HCT116 (cell line): ENCODE measurements around the gene SLC34A3. TPM values are rescaled to one million over a fixed set of nuclear protein-coding genes. Genes with fewer than 3 reads are reported as not detected.
A peak's percentile ranks its signal among the peaks of the same experiment; 100 is the strongest.

Experiments used
- ATAC-seq: fragments of 200-7000 bp; cut with Tn5 transposase; 2 replicates; pipeline ENCODE4 v1.9.1; 2020; ENCODE audit warnings: mild to moderate bottlenecking, moderate library complexity
- BruUV-seq: library from RNA; stranded (reverse); fragments of 400-500 nt; replicated peaks from 2 replicates; lab custom pipeline; 2021; lab: Mats Ljungman, UMichigan
- CTCF ChIA-PET: fragments of 300-600 bp; sonication (Branson Sonifier 250); formaldehyde crosslinking; loops from one replicate; lab custom pipeline; 2021; ENCODE audit warnings: antibody characterized with exemption; lab: Charles Lee
- POLR2A ChIA-PET: fragments of 300-600, 350-600 bp; sonication (Branson Sonifier 250); formaldehyde crosslinking; loops from one replicate; lab custom pipeline; 2021; ENCODE audit warnings: antibody characterized with exemption; lab: Charles Lee
- RAD21 ChIA-PET, 2 experiments: fragments of 300-600 bp; sonication (Branson Sonifier 250); formaldehyde crosslinking; loops; one replicate each; lab custom pipeline; 2023; ENCODE audit warnings: low total read pairs in 2 of 2; ENCODE audit not compliant: uncharacterized antibody in 2 of 2, unreplicated experiment in 2 of 2, low non-redundant PET in 1 of 2; lab: Charles Lee
- DNase-seq: peaks from one replicate; pipeline ENCODE4 v3.0.0-alpha.2; 2010; ENCODE audit warnings: low read depth, low spot score
- H2AFZ ChIP-seq: fragments of 200-600 bp; shearing (Covaris generic), sonication (generic); 2 replicates; pipeline ENCODE4 v1.6.1; 2017; ENCODE audit warnings: low read depth, mixed run types, mixed read lengths, antibody characterized with exemption, low read length; ENCODE audit not compliant: poor library complexity, severe bottlenecking
- H3K27ac ChIP-seq: 2 replicates; pipeline ENCODE4 v1.5.1; 2012; ENCODE audit warnings: low read depth, low read length
- H3K27me3 ChIP-seq: fragments of 200-600 bp; sonication (generic); 2 replicates; pipeline ENCODE4 v1.6.1; 2016; ENCODE audit warnings: mixed run types, low read length, mixed read lengths; ENCODE audit not compliant: insufficient read depth
- H3K36me3 ChIP-seq, 2 experiments: fragments of 200-500 bp in 1 of 2; fragments of 200-600 bp in 1 of 2; sonication (Bioruptor generic) in 1 of 2; sonication (generic) in 1 of 2; 2 replicates each; pipeline versions ENCODE4 v1.5.1 to v1.6.1; 2014 to 2016; ENCODE audit warnings: low read length in 2 of 2, inconsistent platforms in 1 of 2, mixed read lengths in 1 of 2, mixed run types in 1 of 2; ENCODE audit not compliant: insufficient read depth in 2 of 2, control insufficient read depth in 1 of 2
- H3K4me1 ChIP-seq, 2 experiments: fragments of 200-600 bp in 1 of 2; sonication (generic) in 1 of 2; 2 replicates each; pipeline versions ENCODE4 v1.5.1 to v1.6.1; 2012 to 2017; ENCODE audit warnings: low read length in 2 of 2, inconsistent platforms in 1 of 2, mild to moderate bottlenecking in 1 of 2, mixed read lengths in 1 of 2, mixed run types in 1 of 2, moderate library complexity in 1 of 2; ENCODE audit not compliant: insufficient read depth in 2 of 2, control insufficient read depth in 1 of 2
- H3K4me2 ChIP-seq: fragments of 200-600 bp; sonication (generic); 2 replicates; pipeline ENCODE4 v1.6.1; 2017; ENCODE audit warnings: mixed run types, low read length, mixed read lengths
- H3K4me3 ChIP-seq, 2 experiments: fragments of 200-600 bp in 1 of 2; sonication (generic) in 1 of 2; replicated peaks in 1 of 2; 2 replicates each; pipeline ENCODE4 v1.5.1; 2011 to 2016; ENCODE audit warnings: low read length in 2 of 2, control low read depth in 1 of 2, low read depth in 1 of 2, mild to moderate bottlenecking in 1 of 2, mixed read lengths in 1 of 2, mixed run types in 1 of 2
- H3K79me2 ChIP-seq: fragments of 200-600 bp; sonication (generic); 2 replicates; pipeline ENCODE4 v1.6.1; 2017; ENCODE audit warnings: mild to moderate bottlenecking, mixed run types, low read length, moderate library complexity, mixed read lengths; ENCODE audit not compliant: insufficient read depth
- H3K9ac ChIP-seq: fragments of 200-600 bp; sonication (generic); 2 replicates; pipeline ENCODE4 v1.6.1; 2016; ENCODE audit warnings: low read length, mixed read lengths
- H3K9me2 ChIP-seq: fragments of 200-600 bp; sonication (generic), shearing (Covaris generic); 2 replicates; pipeline ENCODE4 v1.6.1; 2017; ENCODE audit warnings: mixed run types, mild to moderate bottlenecking, moderate library complexity; ENCODE audit not compliant: insufficient read depth
- H3K9me3 ChIP-seq, 2 experiments: fragments of 200-500 bp in 1 of 2; fragments of 200-600 bp in 1 of 2; sonication (Bioruptor generic) in 1 of 2; sonication (generic) in 1 of 2; 2 replicates each; pipeline ENCODE4 v1.6.1; 2014 to 2017; ENCODE audit warnings: low read length in 2 of 2, mixed read lengths in 2 of 2, inconsistent platforms in 1 of 2, low read depth in 1 of 2, mild to moderate bottlenecking in 1 of 2, mixed run types in 1 of 2, moderate library complexity in 1 of 2; ENCODE audit not compliant: control insufficient read depth in 1 of 2, insufficient read depth in 1 of 2
- H4K20me1 ChIP-seq: fragments of 200-600 bp; sonication (generic), shearing (Covaris generic); 2 replicates; pipeline ENCODE4 v1.6.1; 2017; ENCODE audit warnings: mixed run types, mild to moderate bottlenecking, moderate library complexity; ENCODE audit not compliant: insufficient read depth
- EGR1 ChIP-seq: IDR thresholded peaks from 2 replicates; pipeline ENCODE4 v1.6.1; 2012; ENCODE audit warnings: low read depth
- FOSL1 ChIP-seq: IDR thresholded peaks from 2 replicates; pipeline ENCODE4 v1.6.1; 2012; ENCODE audit warnings: low read depth
- POLR2A ChIP-seq: IDR thresholded peaks from 2 replicates; pipeline ENCODE4 v1.7.0; 2011; ENCODE audit warnings: borderline replicate concordance; ENCODE audit not compliant: insufficient read depth, insufficient read length; ENCODE audit errors: extremely low read depth
- POLR2AphosphoS5 ChIP-seq: IDR thresholded peaks from 2 replicates; pipeline ENCODE4 v1.6.1; 2011; ENCODE audit warnings: mild to moderate bottlenecking, low read depth, low read length, moderate library complexity
- SP1 ChIP-seq: IDR thresholded peaks from 2 replicates; pipeline ENCODE4 v1.6.1; 2012; ENCODE audit warnings: low read depth
- SRF ChIP-seq: IDR thresholded peaks from 2 replicates; pipeline ENCODE4 v1.6.1; 2012; ENCODE audit warnings: low read depth
- ZNF274 ChIP-seq: fragments of 200-500 bp; sonication (Bioruptor generic); IDR thresholded peaks from 2 replicates; pipeline ENCODE4 v1.6.1; 2014; ENCODE audit warnings: mild to moderate bottlenecking, low read depth, low read length, inconsistent platforms
- intact Hi-C: fragments of 100-400 bp; cut with micrococcal nuclease; formaldehyde crosslinking; loops from 2 replicates; pipeline ENCODE4 v1.10.0; 2022
- total RNA-seq: library from RNA; stranded (reverse); gene quantifications from one replicate; pipeline ENCODE4 v1.2.1, GENCODE V29; 2021; ENCODE audit not compliant: unreplicated experiment
- TF ChIP-seq, protein P1 (sequence below): IDR thresholded peaks from 2 replicates; pipeline ENCODE4 v1.6.1; 2011; ENCODE audit warnings: mild to moderate bottlenecking, low read length, moderate library complexity; ENCODE audit not compliant: insufficient replicate concordance; ENCODE audit errors: extremely low read depth

Gene SLC34A3
- total RNA-seq, 1 experiment from 2014 or later = 0.15 TPM

DNA sequence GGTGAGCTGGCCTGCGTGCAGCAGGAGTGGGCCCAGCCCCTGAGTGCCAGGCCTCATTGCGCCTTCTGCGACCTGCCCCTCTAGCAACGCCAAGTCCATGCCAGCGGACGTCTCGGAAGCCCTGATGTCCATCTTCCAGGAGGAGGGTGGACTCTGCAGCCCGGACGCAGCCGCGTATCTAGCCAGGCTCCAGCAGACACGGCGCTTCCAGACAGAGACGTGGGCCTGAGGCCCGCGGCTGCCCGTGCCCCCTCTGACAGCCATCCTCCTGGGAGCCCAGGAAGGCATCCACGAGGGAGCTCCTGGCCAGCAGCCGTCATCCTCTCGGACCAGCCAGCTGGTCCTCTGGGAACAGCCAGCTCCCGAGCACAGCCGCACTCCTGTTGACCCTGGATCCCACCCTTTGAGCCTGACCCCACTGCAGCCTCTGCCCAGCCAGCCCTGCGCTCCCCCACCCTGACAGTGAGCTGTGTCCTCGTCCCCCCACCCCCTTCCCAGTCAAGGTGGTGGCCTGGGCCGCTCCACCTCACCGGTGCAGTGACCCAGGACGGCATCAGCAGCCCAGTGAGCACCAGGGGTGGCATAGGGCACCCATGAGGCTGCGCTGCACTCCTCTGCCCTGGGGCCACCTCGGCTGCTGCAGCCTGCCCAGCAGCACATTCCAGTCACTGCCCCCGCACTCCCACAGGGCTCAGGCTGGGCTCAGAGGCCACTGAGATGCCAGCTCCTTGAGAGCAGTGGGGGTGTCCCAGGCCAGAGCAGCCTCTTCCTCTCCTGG is 14.3 kb upstream of the SLC34A3 start:
- POLR2A ChIA-PET = interaction anchor here (0.7 to 1.8 kb wide), 2 partner anchors 10 to 53 kb away, joined by 5 to 6 read pairs; no protein-coding TSS in a partner anchor
- ATAC-seq (no peak), DNase-seq (no peak)
- Histone ChIP-seq H3K36me3 (no peaks in the 10 kb centered on the region), H2AFZ (no peak overlapping the region), H3K9me3 (no peaks in the 10 kb centered on the region), H3K4me2 (peak overlapping the region; percentile 77), H3K27me3 (no peaks in the 10 kb centered on the region), H3K9me2 (no peaks in the 10 kb centered on the region), H4K20me1 (no peaks in the 10 kb centered on the region), H3K4me1 (peaks cover 28 to 53% of the 10 kb centered on the region in 2 experiments), H3K4me3 (peak overlapping the region in 1 of 2 experiments; percentile 45; a peak in 2 of 4 replicates), H3K79me2 (no peaks in the 10 kb centered on the region), H3K27ac (peak overlapping the region; percentile 94), H3K9ac (peak overlapping the region; percentile 52; the same call in 1 of the 2 replicates)
- TF ChIP-seq SP1 (no peak), POLR2A (no peak), POLR2AphosphoS5 (no peak), FOSL1 (no peak), EGR1 (no peak), SRF (no peak), ZNF274 (no peak)
- TF ChIP-seq, protein P1, sequence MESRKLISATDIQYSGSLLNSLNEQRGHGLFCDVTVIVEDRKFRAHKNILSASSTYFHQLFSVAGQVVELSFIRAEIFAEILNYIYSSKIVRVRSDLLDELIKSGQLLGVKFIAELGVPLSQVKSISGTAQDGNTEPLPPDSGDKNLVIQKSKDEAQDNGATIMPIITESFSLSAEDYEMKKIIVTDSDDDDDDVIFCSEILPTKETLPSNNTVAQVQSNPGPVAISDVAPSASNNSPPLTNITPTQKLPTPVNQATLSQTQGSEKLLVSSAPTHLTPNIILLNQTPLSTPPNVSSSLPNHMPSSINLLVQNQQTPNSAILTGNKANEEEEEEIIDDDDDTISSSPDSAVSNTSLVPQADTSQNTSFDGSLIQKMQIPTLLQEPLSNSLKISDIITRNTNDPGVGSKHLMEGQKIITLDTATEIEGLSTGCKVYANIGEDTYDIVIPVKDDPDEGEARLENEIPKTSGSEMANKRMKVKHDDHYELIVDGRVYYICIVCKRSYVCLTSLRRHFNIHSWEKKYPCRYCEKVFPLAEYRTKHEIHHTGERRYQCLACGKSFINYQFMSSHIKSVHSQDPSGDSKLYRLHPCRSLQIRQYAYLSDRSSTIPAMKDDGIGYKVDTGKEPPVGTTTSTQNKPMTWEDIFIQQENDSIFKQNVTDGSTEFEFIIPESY = no peak
- CTCF ChIA-PET = interaction anchor here (0.7 to 1.7 kb wide), 3 partner anchors 11 to 20 kb away, joined by 3 to 8 read pairs (median 3); partner anchors contain the start of gene RNF224
- RAD21 ChIA-PET = no interaction called here
- no TSS peak for BruUV-seq
- intact Hi-C loops = no loop called here
